ENCODE results near the gene REX1BD. TPM values are rescaled to one million over a fixed set of nuclear protein-coding genes. Genes with fewer than 3 reads are reported as not detected.

Gene REX1BD
- total and polyA plus RNA-seq, 10 of the 15 experiments (the other 5 are each of a cell fraction or from before 2014, with no cell fraction given), result 1.1 to 101 (median 35.0) TPM

DNA sequence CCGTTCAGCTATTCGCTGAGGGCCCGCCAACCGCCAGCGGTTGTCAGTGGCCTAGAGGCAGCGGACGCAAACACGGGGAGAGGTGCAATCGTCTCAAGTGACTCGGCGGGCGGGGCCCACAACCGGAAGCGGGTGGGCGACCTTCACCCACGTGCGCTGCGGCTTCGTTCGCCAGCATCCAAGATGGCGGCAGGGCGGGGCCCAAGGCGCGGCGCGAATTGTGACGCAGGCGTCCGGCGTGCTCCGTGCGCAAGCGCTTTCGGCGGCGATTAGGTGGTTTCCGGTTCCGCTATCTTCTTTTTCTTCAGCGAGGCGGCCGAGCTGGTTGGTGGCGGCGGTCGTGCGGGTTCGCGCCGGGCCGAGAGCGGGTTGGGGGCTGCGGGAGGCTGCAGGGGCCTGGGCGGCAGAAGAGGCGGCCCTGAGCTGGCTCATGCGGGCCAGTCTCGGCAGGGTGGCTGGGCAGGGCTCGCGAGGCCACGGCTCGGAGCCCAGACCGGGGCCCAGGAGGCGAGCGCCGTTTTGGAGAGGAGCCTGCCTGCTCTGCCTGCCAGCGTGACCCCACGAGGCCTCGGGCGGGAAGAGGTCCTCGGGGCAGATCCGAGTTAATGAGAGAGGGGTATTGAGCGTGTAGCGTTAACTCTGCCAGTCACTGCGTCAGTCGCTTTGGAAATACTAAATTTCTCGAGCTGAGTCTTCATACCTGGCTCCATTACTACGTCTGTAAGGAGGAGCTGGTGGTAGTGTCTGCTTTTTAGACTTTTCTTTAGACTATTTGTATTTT lies 16.8 kb upstream of the REX1BD start, which contains the start of gene UBA52 (continued):
- 0 out of 4 replicates have a peak, but pooled peaks of 1 of the 2 experiments have one; percentile 17 for TF ChIP-seq EP300 (IDR thresholded peaks at IDR 0.05; ENCODE audit: borderline replicate concordance in 1 of 2, control insufficient read depth in 1 of 2, low read depth in 2 of 2, low read length in 2 of 2)
- TF ChIP-seq PAX8 (IDR thresholded peaks at IDR 0.05), result no peak
- TF ChIP-seq STAT1 (conservative IDR thresholded peaks at IDR 0.05), result 0 out of 2 replicates have a peak, but pooled peaks have one; percentile 32
- peak; percentile 90 for TF ChIP-seq IKZF1 (conservative IDR thresholded peaks at IDR 0.05)
- 0 out of 2 replicates have a peak, but pooled peaks have one; percentile 55 for TF ChIP-seq RCOR1 (conservative IDR thresholded peaks at IDR 0.05; ENCODE audit: low read depth, low read length)
- no peak for TF ChIP-seq SMAD1 (IDR thresholded peaks at IDR 0.05; ENCODE audit: low read depth, partially characterized antibody)
- TF ChIP-seq SREBF1 (IDR thresholded peaks at IDR 0.05; ENCODE audit: low read length), result no peak; the same call in 1 of the 2 replicates
- no peak for TF ChIP-seq NFYA (IDR thresholded peaks at IDR 0.05; ENCODE audit: borderline replicate concordance, low read depth, low read length)
- TF ChIP-seq SRF (IDR thresholded peaks at IDR 0.05; ENCODE audit: low read depth in 2 of 2, low read length in 2 of 2), result 0 out of 4 replicates have a peak, but pooled peaks of 1 of the 2 experiments have one; percentile 12
- no peak for TF ChIP-seq STAT3 (IDR thresholded peaks at IDR 0.05; ENCODE audit: low read depth, low read length)
- TF ChIP-seq BHLHE40 (IDR thresholded peaks at IDR 0.05; ENCODE audit: borderline replicate concordance in 1 of 2, low read depth in 2 of 2, low read length in 1 of 2), result peak; percentile 91 to 97
- TF ChIP-seq, protein P1, sequence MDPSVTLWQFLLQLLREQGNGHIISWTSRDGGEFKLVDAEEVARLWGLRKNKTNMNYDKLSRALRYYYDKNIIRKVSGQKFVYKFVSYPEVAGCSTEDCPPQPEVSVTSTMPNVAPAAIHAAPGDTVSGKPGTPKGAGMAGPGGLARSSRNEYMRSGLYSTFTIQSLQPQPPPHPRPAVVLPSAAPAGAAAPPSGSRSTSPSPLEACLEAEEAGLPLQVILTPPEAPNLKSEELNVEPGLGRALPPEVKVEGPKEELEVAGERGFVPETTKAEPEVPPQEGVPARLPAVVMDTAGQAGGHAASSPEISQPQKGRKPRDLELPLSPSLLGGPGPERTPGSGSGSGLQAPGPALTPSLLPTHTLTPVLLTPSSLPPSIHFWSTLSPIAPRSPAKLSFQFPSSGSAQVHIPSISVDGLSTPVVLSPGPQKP (IDR thresholded peaks at IDR 0.05; ENCODE audit: low read depth, low read length), result peak; percentile 98
- TF ChIP-seq, protein P2, sequence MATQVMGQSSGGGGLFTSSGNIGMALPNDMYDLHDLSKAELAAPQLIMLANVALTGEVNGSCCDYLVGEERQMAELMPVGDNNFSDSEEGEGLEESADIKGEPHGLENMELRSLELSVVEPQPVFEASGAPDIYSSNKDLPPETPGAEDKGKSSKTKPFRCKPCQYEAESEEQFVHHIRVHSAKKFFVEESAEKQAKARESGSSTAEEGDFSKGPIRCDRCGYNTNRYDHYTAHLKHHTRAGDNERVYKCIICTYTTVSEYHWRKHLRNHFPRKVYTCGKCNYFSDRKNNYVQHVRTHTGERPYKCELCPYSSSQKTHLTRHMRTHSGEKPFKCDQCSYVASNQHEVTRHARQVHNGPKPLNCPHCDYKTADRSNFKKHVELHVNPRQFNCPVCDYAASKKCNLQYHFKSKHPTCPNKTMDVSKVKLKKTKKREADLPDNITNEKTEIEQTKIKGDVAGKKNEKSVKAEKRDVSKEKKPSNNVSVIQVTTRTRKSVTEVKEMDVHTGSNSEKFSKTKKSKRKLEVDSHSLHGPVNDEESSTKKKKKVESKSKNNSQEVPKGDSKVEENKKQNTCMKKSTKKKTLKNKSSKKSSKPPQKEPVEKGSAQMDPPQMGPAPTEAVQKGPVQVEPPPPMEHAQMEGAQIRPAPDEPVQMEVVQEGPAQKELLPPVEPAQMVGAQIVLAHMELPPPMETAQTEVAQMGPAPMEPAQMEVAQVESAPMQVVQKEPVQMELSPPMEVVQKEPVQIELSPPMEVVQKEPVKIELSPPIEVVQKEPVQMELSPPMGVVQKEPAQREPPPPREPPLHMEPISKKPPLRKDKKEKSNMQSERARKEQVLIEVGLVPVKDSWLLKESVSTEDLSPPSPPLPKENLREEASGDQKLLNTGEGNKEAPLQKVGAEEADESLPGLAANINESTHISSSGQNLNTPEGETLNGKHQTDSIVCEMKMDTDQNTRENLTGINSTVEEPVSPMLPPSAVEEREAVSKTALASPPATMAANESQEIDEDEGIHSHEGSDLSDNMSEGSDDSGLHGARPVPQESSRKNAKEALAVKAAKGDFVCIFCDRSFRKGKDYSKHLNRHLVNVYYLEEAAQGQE (IDR thresholded peaks at IDR 0.05; ENCODE audit: low read depth, low read length), result no peak
- no peak for TF ChIP-seq HDAC6 (IDR thresholded peaks at IDR 0.05; ENCODE audit: unreplicated experiment)
- 0 out of 2 replicates have a peak, but pooled peaks have one; percentile 14 for TF ChIP-seq MEF2A (IDR thresholded peaks at IDR 0.05; ENCODE audit: insufficient read depth, low read depth, low read length)
- TF ChIP-seq, protein P3, sequence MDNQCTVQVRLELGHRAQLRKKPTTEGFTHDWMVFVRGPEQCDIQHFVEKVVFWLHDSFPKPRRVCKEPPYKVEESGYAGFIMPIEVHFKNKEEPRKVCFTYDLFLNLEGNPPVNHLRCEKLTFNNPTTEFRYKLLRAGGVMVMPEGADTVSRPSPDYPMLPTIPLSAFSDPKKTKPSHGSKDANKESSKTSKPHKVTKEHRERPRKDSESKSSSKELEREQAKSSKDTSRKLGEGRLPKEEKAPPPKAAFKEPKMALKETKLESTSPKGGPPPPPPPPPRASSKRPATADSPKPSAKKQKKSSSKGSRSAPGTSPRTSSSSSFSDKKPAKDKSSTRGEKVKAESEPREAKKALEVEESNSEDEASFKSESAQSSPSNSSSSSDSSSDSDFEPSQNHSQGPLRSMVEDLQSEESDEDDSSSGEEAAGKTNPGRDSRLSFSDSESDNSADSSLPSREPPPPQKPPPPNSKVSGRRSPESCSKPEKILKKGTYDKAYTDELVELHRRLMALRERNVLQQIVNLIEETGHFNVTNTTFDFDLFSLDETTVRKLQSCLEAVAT (IDR thresholded peaks at IDR 0.05), result peak; percentile 56; the same call in 1 of the 2 replicates
- TF ChIP-seq BACH1 (IDR thresholded peaks at IDR 0.05; ENCODE audit: borderline replicate concordance), result peak; percentile 81
- TF ChIP-seq HDGF (IDR thresholded peaks at IDR 0.05), result no peak
- TF ChIP-seq ASH2L (IDR thresholded peaks at IDR 0.05; ENCODE audit: borderline replicate concordance, low read depth), result no peak
- TF ChIP-seq, protein P4, sequence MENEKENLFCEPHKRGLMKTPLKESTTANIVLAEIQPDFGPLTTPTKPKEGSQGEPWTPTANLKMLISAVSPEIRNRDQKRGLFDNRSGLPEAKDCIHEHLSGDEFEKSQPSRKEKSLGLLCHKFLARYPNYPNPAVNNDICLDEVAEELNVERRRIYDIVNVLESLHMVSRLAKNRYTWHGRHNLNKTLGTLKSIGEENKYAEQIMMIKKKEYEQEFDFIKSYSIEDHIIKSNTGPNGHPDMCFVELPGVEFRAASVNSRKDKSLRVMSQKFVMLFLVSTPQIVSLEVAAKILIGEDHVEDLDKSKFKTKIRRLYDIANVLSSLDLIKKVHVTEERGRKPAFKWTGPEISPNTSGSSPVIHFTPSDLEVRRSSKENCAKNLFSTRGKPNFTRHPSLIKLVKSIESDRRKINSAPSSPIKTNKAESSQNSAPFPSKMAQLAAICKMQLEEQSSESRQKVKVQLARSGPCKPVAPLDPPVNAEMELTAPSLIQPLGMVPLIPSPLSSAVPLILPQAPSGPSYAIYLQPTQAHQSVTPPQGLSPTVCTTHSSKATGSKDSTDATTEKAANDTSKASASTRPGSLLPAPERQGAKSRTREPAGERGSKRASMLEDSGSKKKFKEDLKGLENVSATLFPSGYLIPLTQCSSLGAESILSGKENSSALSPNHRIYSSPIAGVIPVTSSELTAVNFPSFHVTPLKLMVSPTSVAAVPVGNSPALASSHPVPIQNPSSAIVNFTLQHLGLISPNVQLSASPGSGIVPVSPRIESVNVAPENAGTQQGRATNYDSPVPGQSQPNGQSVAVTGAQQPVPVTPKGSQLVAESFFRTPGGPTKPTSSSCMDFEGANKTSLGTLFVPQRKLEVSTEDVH (IDR thresholded peaks at IDR 0.05; ENCODE audit: low read depth, partially characterized antibody), result peak; percentile 70

Measured in GM12878 (cell line).